GDM1 (cell line): ENCODE data around the gene SIT1.

Experiments
- DNase-seq: peaks from one replicate; lab custom pipeline; 2025; lab: John Stamatoyannopoulos, UW

SIT1 gene

GRCh38 chr9:35682520-35683315 lies 32.0 kb upstream of the SIT1 start:
- no peak for DNase-seq

- no peak for DNase-seq
Observed at GRCh38 chr9:35682051-35682450, 31.3 kb upstream of the SIT1 start.

- no peak for DNase-seq
Observed at GRCh38 chr9:35681341-35682002, 30.7 kb upstream of the SIT1 start.

DNA sequence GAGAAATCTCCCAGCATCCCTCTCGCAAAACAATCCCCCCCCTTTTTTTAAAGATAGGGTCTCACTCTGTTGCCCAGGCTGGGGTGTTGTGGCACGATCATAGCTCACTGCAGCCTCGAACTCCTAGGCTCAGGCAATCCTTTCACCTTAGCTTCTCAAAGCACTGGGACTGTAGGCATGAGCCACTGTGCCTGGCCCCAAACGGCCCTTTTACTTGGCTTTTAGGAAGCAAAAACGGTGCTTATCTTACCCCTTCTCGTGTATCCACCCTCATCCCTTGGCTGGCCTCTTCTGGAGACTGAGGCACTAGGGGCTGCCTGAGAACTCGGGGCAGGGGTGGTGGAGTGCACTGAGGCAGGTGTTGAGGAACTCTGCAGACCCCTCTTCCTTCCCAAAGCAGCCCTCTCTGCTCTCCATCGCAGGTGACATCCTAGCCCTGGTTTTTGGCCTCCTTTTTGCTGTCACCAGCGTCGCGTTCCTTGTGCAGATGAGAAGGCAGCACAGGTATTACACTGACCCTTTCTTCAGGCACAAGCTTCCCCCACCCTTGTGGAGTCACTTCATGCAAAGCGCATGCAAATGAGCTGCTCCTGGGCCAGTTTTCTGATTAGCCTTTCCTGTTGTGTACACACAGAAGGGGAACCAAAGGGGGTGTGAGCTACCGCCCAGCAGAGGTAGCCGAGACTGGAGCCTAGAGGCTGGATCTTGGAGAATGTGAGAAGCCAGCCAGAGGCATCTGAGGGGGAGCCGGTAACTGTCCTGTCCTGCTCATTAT lies 29.8 kb upstream of the SIT1 start:
- DNase-seq, result no peak

DNA sequence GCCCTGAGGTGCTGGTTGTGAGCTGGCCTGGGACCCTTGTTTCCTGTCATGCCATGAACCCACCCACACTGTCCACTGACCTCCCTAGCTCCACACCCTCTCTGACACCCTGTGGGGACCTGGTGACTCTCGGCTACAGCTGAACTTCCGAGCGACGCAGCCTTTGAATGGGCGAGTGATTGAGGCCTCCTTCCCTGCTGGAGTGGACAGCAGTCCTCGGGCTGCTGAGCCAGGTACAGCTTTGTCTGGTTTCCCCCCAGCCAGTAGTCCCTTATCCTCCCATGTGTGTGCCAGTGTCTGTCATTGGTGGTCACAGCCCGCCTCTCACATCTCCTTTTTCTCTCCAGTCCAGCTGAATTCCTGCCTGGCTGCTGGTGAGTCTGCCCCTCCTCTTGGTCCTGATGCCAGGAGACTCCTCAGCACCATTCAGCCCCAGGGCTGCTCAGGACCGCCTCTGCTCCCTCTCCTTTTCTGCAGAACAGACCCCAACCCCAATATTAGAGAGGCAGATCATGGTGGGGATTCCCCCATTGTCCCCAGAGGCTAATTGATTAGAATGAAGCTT lies 29.1 kb upstream of the SIT1 start:
- DNase-seq, result no peak

DNA sequence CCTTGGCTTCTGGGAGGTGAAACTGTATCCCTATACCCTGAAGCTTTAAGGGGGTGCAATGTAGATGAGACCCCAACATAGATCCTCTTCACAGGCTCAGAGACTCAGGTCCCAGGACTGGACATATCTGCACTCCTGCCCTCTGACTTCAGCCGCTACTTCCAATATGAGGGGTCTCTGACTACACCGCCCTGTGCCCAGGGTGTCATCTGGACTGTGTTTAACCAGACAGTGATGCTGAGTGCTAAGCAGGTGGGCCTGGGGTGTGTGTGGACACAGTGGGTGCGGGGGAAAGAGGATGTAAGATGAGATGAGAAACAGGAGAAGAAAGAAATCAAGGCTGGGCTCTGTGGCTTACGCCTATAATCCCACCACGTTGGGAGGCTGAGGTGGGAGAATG lies 28.4 kb upstream of the SIT1 start:
- DNase-seq, result no peak

GRCh38 chr9:35675732-35676392 lies 25.1 kb upstream of the SIT1 start:
- DNase-seq, result no peak

GRCh38 chr9:35675204-35675603 lies 24.5 kb upstream of the SIT1 start:
- no peak for DNase-seq

- no peak for DNase-seq
Observed at GRCh38 chr9:35674025-35674361, 23.3 kb upstream of the SIT1 start.

DNA sequence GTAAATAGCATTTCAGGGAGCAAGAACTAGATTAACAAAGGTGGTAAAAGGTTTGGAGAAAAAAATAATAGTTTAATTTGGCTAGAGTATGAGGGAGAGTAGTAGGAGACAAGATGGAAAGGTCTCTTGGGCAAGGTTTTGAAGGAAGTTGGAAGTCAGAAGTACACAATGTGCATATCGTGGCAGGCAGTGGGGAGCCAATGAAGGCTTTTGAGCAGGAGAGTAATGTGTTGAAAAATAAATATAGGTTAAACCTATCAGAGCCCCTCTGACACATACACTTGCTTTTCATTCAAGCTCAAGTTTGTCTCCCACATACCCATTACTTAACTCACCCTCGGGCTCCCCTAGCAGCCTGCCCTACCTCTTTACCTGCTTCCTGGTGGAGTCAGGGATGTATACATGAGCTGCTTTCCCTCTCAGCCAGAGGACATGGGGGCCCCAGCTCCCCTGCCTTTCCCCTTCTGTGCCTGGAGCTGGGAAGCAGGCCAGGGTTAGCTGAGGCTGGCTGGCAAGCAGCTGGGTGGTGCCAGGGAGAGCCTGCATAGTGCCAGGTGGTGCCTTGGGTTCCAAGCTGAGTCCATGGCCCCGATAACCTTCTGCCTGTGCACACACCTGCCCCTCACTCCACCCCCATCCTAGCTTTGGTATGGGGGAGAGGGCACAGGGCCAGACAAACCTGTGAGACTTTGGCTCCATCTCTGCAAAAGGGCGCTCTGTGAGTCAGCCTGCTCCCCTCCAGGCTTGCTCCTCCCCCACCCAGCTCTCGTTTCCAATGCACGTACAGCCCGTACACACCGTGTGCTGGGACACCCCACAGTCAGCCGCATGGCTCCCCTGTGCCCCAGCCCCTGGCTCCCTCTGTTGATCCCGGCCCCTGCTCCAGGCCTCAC lies 22.6 kb upstream of the SIT1 start, which contains the start of gene CA9:
TSS of gene CA9 (plus strand) at position 797 of the 893 bp plus-strand sequence. CDS start at position 829, 32 bp downstream.
- DNase-seq, result no peak

- no peak for DNase-seq
Observed at GRCh38 chr9:35669331-35670145, 18.8 kb upstream of the SIT1 start.

- no peak for DNase-seq
Observed at GRCh38 chr9:35667939-35668338, 17.2 kb upstream of the SIT1 start.

GRCh38 chr9:35666549-35666948 lies 15.8 kb upstream of the SIT1 start:
- no peak for DNase-seq

GRCh38 chr9:35666045-35666444 lies 15.3 kb upstream of the SIT1 start:
- no peak for DNase-seq

DNA sequence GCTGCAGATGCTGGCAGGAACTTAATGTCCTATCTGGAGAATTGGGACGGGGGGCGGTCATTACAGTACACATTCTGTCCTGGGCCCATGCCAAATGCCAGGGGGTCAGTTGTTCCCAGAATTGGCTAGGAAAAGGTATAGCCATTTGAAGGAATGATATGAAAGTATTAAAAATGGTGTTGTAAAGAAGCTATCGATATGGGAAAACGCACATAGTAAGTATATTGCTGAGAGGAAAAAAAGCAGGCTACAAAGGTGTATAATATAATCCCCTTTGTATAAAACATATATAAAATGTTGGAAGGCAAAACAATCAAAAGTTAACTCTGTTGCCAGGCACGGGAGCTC lies 14.7 kb upstream of the SIT1 start:
- no peak for DNase-seq

GRCh38 chr9:35664531-35665470 lies 14.1 kb upstream of the SIT1 start, which contains the start of gene ARHGEF39:
Gene ARHGEF39, minus strand, starts transcription at chr9:35665195. Its CDS starts 26 bp downstream, at chr9:35665169.
- peak; percentile 77 for DNase-seq

GRCh38 chr9:35662437-35662836 lies 11.7 kb upstream of the SIT1 start:
- DNase-seq, result no peak

- no peak for DNase-seq
Observed at GRCh38 chr9:35661756-35662350, 11.1 kb upstream of the SIT1 start.
